Activated B cell treated with CpG ODN at 0.5 μM for 24 hours (primary cell): ENCODE measurements around the gene AGXT. TPM values are rescaled to one million over a fixed set of nuclear protein-coding genes. Genes with fewer than 3 reads are reported as not detected.

ENCODE experiments used
- ATAC-seq: fragments of 200-7000 bp; cut with Tn5 transposase; one replicate; pipeline ENCODE4 v1.10.0; 2021; ENCODE audit warnings: low read depth, mild to moderate bottlenecking, moderate library complexity
- CTCF ChIA-PET: fragments of 350-600 bp; sonication (Branson Sonifier 250); formaldehyde crosslinking; loops from one replicate; lab custom pipeline; 2021; ENCODE audit warnings: antibody characterized with exemption; lab: Charles Lee
- POLR2A ChIA-PET: fragments of 350-600 bp; sonication (Branson Sonifier 250); formaldehyde crosslinking; loops from one replicate; lab custom pipeline; 2021; ENCODE audit warnings: antibody characterized with exemption; lab: Charles Lee
- DNase-seq: peaks from one replicate; pipeline ENCODE4 v3.0.0; 2022
- H3K27ac Mint-ChIP-seq: one replicate; pipeline ENCODE4 v1.8.0; 2020; ENCODE audit warnings: mixed read lengths
- H3K27me3 Mint-ChIP-seq: one replicate; pipeline ENCODE4 v1.8.0; 2021; ENCODE audit warnings: mixed read lengths
- H3K36me3 Mint-ChIP-seq: one replicate; pipeline ENCODE4 v1.8.0; 2021; ENCODE audit warnings: low read depth, mixed read lengths
- H3K4me1 Mint-ChIP-seq: one replicate; pipeline ENCODE4 v1.8.0; 2021; ENCODE audit warnings: mixed read lengths
- H3K4me3 Mint-ChIP-seq: one replicate; pipeline ENCODE4 v1.8.0; 2020; ENCODE audit warnings: mild to moderate bottlenecking, mixed read lengths
- H3K9me3 Mint-ChIP-seq: one replicate; pipeline ENCODE4 v1.8.0; 2020; ENCODE audit warnings: mixed read lengths
- intact Hi-C: fragments of 100-400 bp; cut with micrococcal nuclease; formaldehyde crosslinking; loops from one replicate; pipeline ENCODE4 v1.15.1; 2024
- total RNA-seq: library from RNA; stranded (reverse); gene quantifications from 2 replicates; pipeline ENCODE4 v1.2.3, GENCODE V29; 2022
- TF ChIP-seq, protein P1 (sequence below): fragments of 200-600 bp; IDR thresholded peaks from one replicate; pipeline ENCODE4 v1.8.0; 2022; ENCODE audit warnings: antibody characterized with exemption, mild to moderate bottlenecking

AGXT gene
- not detected in 2 replicates for total RNA-seq

DNA sequence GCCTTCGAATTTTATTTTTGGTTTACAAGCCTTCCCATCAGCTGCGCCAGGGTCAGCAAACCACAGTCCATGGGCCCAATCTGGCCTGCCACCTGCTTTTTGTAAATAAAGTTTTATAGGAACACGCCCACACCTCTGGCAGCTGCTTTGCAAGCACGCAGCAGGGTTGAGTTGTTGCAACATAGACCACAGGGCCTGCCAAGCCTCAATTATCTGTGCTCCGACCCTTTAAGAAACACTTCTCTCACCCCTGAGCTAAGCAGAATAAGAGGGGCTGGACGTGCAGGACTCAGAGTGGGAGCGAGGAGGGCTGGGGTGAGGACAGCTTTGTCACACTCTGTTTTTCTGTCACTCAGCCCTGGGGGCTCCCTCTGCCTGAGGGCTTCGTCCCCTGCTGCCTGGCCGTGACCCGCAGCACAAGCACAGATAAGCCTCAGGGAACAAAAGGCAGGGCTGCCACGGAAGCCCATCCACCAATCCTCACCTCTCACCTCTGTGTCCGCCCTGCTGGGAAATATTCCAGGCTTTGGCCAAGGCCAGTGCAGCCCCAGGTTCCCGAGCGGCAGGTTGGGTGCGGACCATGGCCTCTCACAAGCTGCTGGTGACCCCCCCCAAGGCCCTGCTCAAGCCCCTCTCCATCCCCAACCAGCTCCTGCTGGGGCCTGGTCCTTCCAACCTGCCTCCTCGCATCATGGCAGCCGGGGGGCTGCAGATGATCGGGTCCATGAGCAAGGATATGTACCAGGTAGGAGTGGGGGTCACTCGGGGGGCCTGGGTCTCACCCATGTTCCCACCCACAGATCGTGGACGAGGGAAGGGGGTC, at the start of gene AGXT:
AGXT (plus strand) TSS at position 539 of the 823 bp plus-strand sequence; CDS start at position 581, 42 bp downstream.
- no peaks in the 10 kb centered on the region for H3K4me1 Mint-ChIP-seq
- ChIA-PET CTCF (no interaction called here), POLR2A (no interaction called here)
- no peaks in the 10 kb centered on the region for H3K36me3 Mint-ChIP-seq
- TF ChIP-seq, protein P1, sequence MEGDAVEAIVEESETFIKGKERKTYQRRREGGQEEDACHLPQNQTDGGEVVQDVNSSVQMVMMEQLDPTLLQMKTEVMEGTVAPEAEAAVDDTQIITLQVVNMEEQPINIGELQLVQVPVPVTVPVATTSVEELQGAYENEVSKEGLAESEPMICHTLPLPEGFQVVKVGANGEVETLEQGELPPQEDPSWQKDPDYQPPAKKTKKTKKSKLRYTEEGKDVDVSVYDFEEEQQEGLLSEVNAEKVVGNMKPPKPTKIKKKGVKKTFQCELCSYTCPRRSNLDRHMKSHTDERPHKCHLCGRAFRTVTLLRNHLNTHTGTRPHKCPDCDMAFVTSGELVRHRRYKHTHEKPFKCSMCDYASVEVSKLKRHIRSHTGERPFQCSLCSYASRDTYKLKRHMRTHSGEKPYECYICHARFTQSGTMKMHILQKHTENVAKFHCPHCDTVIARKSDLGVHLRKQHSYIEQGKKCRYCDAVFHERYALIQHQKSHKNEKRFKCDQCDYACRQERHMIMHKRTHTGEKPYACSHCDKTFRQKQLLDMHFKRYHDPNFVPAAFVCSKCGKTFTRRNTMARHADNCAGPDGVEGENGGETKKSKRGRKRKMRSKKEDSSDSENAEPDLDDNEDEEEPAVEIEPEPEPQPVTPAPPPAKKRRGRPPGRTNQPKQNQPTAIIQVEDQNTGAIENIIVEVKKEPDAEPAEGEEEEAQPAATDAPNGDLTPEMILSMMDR = no peak
- no peak for DNase-seq
- H3K4me3 Mint-ChIP-seq = no peak within 1 kb of the TSS
- H3K27me3 Mint-ChIP-seq = peaks cover 26% of the 10 kb centered on the region
- no peak for ATAC-seq
- intact Hi-C loops = no loop called here
- H3K9me3 Mint-ChIP-seq = no peaks in the 10 kb centered on the region
- no peak within 1 kb of the TSS for H3K27ac Mint-ChIP-seq

DNA sequence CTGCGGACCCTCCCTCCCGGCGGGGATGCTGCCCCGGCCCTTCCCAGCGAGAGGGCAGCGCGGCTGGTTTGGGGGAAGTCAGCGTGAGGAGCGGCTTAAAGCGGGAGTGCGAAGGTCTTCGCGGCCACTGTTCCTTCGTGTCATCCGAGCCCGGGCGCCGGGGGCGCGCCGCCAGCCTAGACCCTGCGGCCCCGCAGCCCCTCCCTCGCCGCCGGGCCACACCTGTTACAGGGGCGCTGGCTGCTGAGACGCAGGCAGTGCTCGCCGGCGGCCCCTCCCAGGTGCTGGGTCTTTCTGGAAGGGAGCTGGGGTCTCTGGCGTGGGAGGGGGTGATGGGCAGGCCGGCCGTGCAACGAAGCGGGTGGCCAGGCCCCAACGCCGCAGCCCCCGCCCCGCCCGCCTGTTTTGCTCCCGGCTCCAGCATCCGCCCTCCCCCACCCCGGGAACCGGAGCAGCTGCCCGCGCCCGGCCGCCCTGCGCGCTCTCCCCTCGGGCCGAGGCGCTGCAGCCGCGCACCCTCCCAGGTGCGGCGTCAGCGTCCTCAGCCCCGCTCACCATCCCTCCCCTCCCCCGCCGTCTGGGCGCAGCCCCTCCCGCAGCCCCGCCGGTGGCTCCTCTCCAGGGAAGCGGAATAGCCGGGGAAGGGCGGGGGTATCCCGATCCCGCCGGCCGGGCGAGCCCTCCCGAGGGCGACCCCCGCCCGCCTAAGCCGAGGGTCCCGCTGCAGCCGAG, 49.3 kb upstream of the AGXT start:
- ATAC-seq (no peak), DNase-seq (no peak)
- Mint-ChIP-seq H3K4me1 (peaks cover 5% of the 10 kb centered on the region), H3K27me3 (peaks cover 42% of the 10 kb centered on the region), H3K36me3 (no peaks in the 10 kb centered on the region), H3K27ac (no peak overlapping the region), H3K9me3 (peaks cover 5% of the 10 kb centered on the region), H3K4me3 (peak overlapping the region; percentile 32)
- intact Hi-C loops = no loop called here
- CTCF ChIA-PET = no interaction called here
- POLR2A ChIA-PET = interaction anchor here (0.9 kb wide), 1 partner anchor 435 kb away, joined by 3 read pairs; no protein-coding TSS in a partner anchor
- TF ChIP-seq, protein P1 = no peak

DNA sequence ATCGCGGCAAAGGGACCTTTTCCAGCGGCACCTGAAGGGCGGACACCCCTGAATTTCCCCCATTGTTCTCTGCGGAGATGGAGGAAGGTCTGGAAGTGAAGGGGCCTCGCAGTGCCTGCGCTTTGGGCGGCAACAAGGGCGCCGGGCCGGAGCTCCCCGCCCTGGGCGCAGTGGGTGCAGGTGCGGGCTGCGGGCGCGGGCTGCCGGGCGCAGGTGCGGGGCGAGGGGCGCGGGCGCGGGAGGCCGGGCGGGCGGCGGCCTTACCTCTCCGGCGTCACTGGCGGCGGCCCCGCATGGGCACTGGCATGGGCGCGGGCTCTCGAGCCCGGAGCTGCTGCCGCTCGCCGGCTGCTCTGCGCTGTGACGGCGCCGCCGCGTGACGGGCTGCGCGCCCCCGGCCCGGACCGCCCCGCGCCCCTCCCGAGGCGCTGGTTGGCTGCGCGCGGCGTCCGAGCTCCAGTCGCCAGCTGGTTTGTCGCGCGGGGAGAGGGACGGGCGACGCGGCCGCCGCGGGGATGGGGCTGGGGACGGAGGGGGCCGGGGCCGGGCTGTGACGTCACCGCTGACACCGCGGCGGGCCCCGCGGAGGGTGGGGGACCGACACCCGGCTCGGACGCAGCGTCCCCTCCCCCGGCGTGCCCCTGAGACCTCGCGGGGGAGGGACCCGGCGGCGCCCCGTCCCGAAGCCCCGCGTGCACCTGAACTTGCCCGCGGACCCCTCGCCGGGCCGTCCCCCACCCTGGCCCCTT, 48.6 kb upstream of the AGXT start, which contains the start of gene KIF1A:
KIF1A (minus strand) TSS at position 362 of the 749 bp plus-strand sequence. CDS start 22,467 bp downstream, outside the sequence.
- Mint-ChIP-seq H3K4me3 (peak within 1 kb of the TSS; percentile 32), H3K27me3 (peaks cover 47% of the 10 kb centered on the region), H3K36me3 (no peaks in the 10 kb centered on the region), H3K27ac (no peak within 1 kb of the TSS), H3K9me3 (peaks cover 5% of the 10 kb centered on the region), H3K4me1 (peaks cover 5% of the 10 kb centered on the region)
- ChIA-PET POLR2A (interaction anchor here (0.9 kb wide), 1 partner anchor 434 kb away, joined by 3 read pairs; no protein-coding TSS in a partner anchor), CTCF (no interaction called here)
- no peak for DNase-seq
- intact Hi-C loops = no loop called here
- ATAC-seq = peak; percentile 28
- TF ChIP-seq, protein P1 = no peak

DNA sequence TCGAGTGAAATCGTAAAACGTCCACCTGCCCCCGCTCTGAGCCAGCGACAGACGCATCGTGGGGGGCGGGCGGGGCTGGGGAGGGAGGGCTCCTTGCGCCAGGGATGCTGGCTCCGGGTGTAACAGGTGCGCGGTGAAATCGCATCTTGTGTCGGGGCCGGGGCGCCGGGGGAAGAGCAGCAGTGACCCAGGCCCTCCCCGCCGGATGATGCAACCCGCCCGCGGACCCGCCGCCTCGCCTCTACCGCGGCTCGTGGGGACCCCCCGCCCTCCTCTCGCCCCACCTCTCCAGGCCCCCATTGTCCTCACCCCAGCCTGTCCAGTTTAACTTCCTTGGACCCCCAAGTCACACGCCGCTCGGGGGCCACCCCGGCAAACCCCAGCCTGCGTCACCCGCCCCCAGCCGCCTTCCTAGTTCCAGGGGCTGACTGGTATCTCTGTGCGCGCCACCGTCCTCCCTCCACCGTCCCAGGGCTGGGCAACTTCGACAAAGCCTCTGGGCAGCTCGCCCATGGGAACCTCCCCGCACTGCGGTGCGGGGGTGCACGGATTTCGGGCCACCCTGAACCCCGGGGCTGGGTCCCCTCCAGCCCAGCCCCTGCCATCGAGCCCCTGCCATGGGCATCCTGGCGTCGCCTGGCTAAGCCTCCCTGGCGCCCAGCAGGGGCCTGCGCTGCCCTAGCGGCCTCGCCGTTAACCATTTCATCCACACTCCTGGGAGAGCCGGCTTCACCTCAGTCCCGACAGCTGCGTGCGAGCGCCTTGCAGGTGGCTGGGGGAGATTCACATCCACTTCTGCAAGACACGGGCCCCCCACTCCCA, 47.8 kb upstream of the AGXT start:
- no peak overlapping the region for H3K27ac Mint-ChIP-seq
- ChIA-PET CTCF (no interaction called here), POLR2A (no interaction called here)
- TF ChIP-seq, protein P1 = no peak
- intact Hi-C loops = no loop called here
- no peaks in the 10 kb centered on the region for H3K36me3 Mint-ChIP-seq
- DNase-seq (no peak), ATAC-seq (no peak)
- H3K27me3 Mint-ChIP-seq = peaks cover 54% of the 10 kb centered on the region
- peaks cover 5% of the 10 kb centered on the region for H3K4me1 Mint-ChIP-seq
- H3K4me3 Mint-ChIP-seq = peak overlapping the region; percentile 32
- H3K9me3 Mint-ChIP-seq = peaks cover 5% of the 10 kb centered on the region
